GM12874 (cell line): Measurements from ENCODE around the gene NUP93.

Experiments
- CTCF ChIP-seq: IDR thresholded peaks from 2 replicates; pipeline ENCODE4 v1.5.1; 2011; ENCODE audit warnings: low read depth, mild to moderate bottlenecking, control low read depth, low read length, moderate library complexity; ENCODE audit not compliant: insufficient read depth

The NUP93 gene

GRCh38 chr16:56849690-56850680, 120.1 kb downstream of the NUP93 start:
- no peak for TF ChIP-seq CTCF

- TF ChIP-seq CTCF = peak; percentile 53
These were observed 121.9 kb downstream of the NUP93 start for GRCh38 chr16:56851671-56852400.

- no peak for TF ChIP-seq CTCF
These were observed 122.4 kb downstream of the NUP93 start for GRCh38 chr16:56852401-56852730.

GRCh38 chr16:56852968-56853367, 123.0 kb downstream of the NUP93 start:
- no peak for TF ChIP-seq CTCF

DNA sequence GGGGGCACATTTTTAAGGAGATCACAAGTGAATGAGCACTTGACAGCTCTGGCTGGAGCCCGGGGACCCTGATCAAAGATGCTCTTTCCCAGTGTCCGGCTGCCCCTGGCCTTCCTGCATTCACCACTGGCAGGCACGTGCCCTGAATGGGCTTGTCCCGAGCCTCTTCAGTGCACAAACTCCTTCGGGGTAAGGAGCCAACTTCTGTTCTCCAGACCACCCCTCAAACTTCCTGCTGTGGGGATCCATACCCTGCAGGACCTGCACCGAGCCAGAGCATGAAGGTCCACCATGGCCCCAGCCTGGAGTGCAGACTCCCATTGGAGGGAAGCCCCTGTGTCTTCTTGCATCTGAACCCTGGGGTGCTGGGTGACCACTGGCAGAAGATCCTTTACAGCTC, 125.3 kb downstream of the NUP93 start:
- TF ChIP-seq CTCF = no peak

GRCh38 chr16:56855946-56856345, 126.0 kb downstream of the NUP93 start:
- no peak for TF ChIP-seq CTCF

GRCh38 chr16:56856876-56857447, 127.0 kb downstream of the NUP93 start:
- TF ChIP-seq CTCF = no peak
